Measurements from ENCODE around the gene PCAT6.

PCAT6 gene

DNA sequence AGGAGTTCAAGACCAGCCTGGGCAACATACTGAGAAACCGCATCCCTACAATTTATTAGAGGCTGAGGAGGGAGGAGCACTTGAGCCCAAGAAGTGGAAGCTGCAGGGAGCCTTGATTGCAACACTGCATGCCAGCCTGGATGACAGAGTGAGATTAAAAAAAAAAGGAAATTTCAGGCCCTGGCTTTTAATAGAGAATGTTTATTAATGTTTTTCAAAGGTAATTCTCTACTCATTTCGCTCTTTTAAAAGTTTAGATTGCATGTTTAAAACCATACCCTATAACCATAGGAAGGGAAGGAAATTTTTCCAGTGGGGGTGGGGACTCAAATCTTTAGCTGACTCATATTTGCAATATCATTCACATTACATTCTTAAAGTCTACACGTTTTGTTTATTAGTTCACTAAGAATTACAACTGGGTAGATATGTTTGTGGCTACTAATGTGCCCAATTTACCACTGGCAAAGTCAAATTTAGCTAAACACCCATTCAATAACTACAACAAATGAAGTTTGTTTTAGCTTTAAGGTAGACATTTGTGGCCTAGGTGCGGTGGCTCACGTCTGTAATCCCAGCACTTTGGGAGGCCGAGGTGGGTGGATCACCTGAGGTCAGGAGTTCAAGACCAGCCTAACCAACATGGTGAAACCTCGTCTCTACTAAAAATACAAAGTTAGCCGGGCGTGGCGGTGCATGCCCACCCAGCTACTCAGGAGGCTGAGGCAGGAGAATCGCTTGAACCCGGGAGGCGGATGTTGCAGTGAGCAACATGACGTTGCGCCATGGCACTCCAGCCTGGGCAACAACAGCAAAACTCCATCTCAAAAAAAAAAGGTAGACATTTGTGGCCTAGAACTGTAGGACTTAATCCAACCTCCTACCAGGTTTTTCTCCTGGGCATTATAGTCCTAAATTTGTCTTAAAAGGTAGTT is 7.5 kb upstream of the PCAT6 start:
- Histone ChIP-seq H2AK5ac (ENCODE audit: low read depth, low read length) (no peak overlapping the region), H3K79me1 (ENCODE audit: low read depth, low read length) (peaks cover 3% of the 10 kb centered on the region), H3K4me2 (ENCODE audit: insufficient read depth, low read length, poor library complexity, severe bottlenecking) (no peak overlapping the region), H3K9ac (ENCODE audit: low read depth, low read length, poor library complexity) (no peak overlapping the region), H3K4me1 (ENCODE audit: control insufficient read depth in 2 of 2, insufficient read depth in 1 of 2, low read depth in 1 of 2, low read length in 2 of 2) (peaks cover 2 to 5% of the 10 kb centered on the region in 2 donors), H4K8ac (ENCODE audit: low read depth, low read length) (no peak overlapping the region), H3K4ac (ENCODE audit: low read length) (no peak overlapping the region), H2AFZ (ENCODE audit: low read length) (no peak overlapping the region), H3K36me3 (replicated peaks in 1 of 2; ENCODE audit: control insufficient read depth in 2 of 2, insufficient read depth in 2 of 2, low read length in 2 of 2) (peaks cover 5 to 29% of the 10 kb centered on the region in 2 donors), H3K18ac (ENCODE audit: low read length) (no peak overlapping the region), H3K4me3 (ENCODE audit: low read length in 2 of 2) (no peak overlapping the region), H2BK12ac (ENCODE audit: low read length) (no peak overlapping the region), H3K9me3 (replicated peaks in 1 of 2; ENCODE audit: control insufficient read depth in 2 of 2, insufficient read depth in 1 of 2, low read depth in 1 of 2, low read length in 2 of 2) (peaks cover 0 to 4% of the 10 kb centered on the region in 2 donors), H3K27me3 (ENCODE audit: control insufficient read depth in 3 of 3, insufficient read depth in 3 of 3, low read depth in 1 of 3, low read length in 3 of 3) (no peaks in the 10 kb centered on the region), H2BK15ac (ENCODE audit: low read length) (no peak overlapping the region), H3K14ac (ENCODE audit: low read length) (no peak overlapping the region), H3K27ac (replicated peaks; ENCODE audit: low read length) (no peak overlapping the region), H4K91ac (ENCODE audit: low read depth, low read length, poor library complexity) (no peak overlapping the region), H2BK5ac (ENCODE audit: low read length) (no peak overlapping the region), H3K23ac (ENCODE audit: low read depth, low read length, poor library complexity) (no peak overlapping the region), H2BK120ac (ENCODE audit: low read depth, low read length) (no peak overlapping the region)
- no CpG with 5 or more reads among the region's 15 CpGs for WGBS, 2 donors (ENCODE audit: extremely low coverage in 2 of 2, insufficient read length in 2 of 2, insufficient replicate concordance in 1 of 2)
- DNase-seq (ENCODE audit: low spot score), result no peak

- Histone ChIP-seq H2BK12ac (ENCODE audit: low read length) (no peak overlapping the region), H3K4me3 (ENCODE audit: low read length in 2 of 2) (no peak overlapping the region), H2AFZ (ENCODE audit: low read length) (no peak overlapping the region), H3K9me3 (replicated peaks in 1 of 2; ENCODE audit: control insufficient read depth in 2 of 2, insufficient read depth in 1 of 2, low read depth in 1 of 2, low read length in 2 of 2) (peaks cover 0 to 4% of the 10 kb centered on the region in 2 donors), H3K36me3 (replicated peaks in 1 of 2; ENCODE audit: control insufficient read depth in 2 of 2, insufficient read depth in 2 of 2, low read length in 2 of 2) (peaks cover 4 to 20% of the 10 kb centered on the region in 2 donors), H3K9ac (ENCODE audit: low read depth, low read length, poor library complexity) (no peak overlapping the region), H3K27ac (replicated peaks; ENCODE audit: low read length) (no peak overlapping the region), H2BK5ac (ENCODE audit: low read length) (no peak overlapping the region), H3K4me1 (ENCODE audit: control insufficient read depth in 2 of 2, insufficient read depth in 1 of 2, low read depth in 1 of 2, low read length in 2 of 2) (peaks cover 3 to 5% of the 10 kb centered on the region in 2 donors), H2BK120ac (ENCODE audit: low read depth, low read length) (no peak overlapping the region), H3K4ac (ENCODE audit: low read length) (no peak overlapping the region), H4K8ac (ENCODE audit: low read depth, low read length) (no peak overlapping the region), H3K23ac (ENCODE audit: low read depth, low read length, poor library complexity) (no peak overlapping the region), H2AK5ac (ENCODE audit: low read depth, low read length) (no peak overlapping the region), H2BK15ac (ENCODE audit: low read length) (no peak overlapping the region), H3K4me2 (ENCODE audit: insufficient read depth, low read length, poor library complexity, severe bottlenecking) (no peak overlapping the region), H3K79me1 (ENCODE audit: low read depth, low read length) (peaks cover 3% of the 10 kb centered on the region), H3K14ac (ENCODE audit: low read length) (no peak overlapping the region), H4K91ac (ENCODE audit: low read depth, low read length, poor library complexity) (no peak overlapping the region), H3K18ac (ENCODE audit: low read length) (no peak overlapping the region), H3K27me3 (ENCODE audit: control insufficient read depth in 3 of 3, insufficient read depth in 3 of 3, low read depth in 1 of 3, low read length in 3 of 3) (no peaks in the 10 kb centered on the region)
- DNase-seq (ENCODE audit: low spot score), result no peak
- WGBS, 2 donors (ENCODE audit: extremely low coverage in 2 of 2, insufficient read length in 2 of 2, insufficient replicate concordance in 1 of 2), result no CpG with 5 or more reads among the region's 4 CpGs
Measured at GRCh38 chr1:202804126-202804525, 6.6 kb upstream of the PCAT6 start.

DNA sequence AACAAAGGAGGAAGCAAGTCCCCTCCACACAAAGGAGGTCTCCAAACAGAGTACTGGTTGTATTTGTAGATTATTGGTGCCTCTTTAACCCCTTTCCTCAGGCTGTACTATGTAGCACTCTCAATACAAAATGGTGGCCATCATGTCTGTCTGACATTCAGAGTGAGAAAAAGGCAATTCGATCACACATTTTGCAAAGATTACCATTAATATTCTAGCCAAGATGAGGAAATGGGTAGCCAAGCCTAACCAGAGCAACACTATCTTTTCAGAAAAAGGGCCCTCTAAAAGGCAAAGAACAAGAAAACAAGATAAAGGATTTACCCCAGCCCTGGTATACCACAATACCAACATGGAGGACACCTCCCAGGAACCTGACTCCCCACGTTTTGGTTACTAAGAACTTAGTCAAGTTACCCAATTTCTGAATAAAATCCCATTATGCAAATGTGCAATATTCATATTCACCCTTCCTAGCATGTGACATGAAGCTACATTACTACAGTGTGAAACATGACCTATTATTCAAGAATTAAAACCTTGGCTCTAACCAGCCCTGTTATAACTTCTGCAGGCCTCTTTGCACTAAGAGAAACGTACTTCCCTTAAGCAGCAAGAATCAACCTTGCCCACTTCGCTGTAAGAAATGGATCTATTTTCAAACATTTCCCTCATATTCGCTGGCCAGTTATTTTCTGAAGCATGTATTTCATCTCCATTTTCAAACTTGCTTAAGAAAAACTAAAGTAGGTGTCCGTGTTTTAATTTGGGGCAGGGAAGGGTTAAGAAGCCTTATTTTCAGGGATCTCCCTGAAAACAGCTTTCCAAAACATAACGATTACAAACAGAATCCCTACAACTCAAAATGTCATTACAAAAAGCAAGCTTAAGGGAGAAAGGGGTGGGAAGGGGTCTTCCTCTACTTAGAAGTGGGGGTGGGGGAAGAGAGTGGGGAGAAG is 4.6 kb upstream of the PCAT6 start:
- Histone ChIP-seq H3K27ac (replicated peaks; ENCODE audit: low read length) (peak overlapping the region; percentile 57), H3K4me1 (ENCODE audit: control insufficient read depth in 2 of 2, insufficient read depth in 1 of 2, low read depth in 1 of 2, low read length in 2 of 2) (peaks cover 5 to 9% of the 10 kb centered on the region in 2 donors), H3K9ac (ENCODE audit: low read depth, low read length, poor library complexity) (peak overlapping the region; percentile 87), H3K23ac (ENCODE audit: low read depth, low read length, poor library complexity) (peak overlapping the region; percentile 78), H2BK15ac (ENCODE audit: low read length) (no peak overlapping the region), H2BK5ac (ENCODE audit: low read length) (peak overlapping the region; percentile 87), H3K4me2 (ENCODE audit: insufficient read depth, low read length, poor library complexity, severe bottlenecking) (peak overlapping the region; percentile 66), H3K9me3 (replicated peaks in 1 of 2; ENCODE audit: control insufficient read depth in 2 of 2, insufficient read depth in 1 of 2, low read depth in 1 of 2, low read length in 2 of 2) (peaks cover 0 to 4% of the 10 kb centered on the region in 2 donors), H3K4ac (ENCODE audit: low read length) (no peak overlapping the region), H2AFZ (ENCODE audit: low read length) (peak overlapping the region; percentile 71), H3K27me3 (ENCODE audit: control insufficient read depth in 3 of 3, insufficient read depth in 3 of 3, low read depth in 1 of 3, low read length in 3 of 3) (no peaks in the 10 kb centered on the region), H3K4me3 (ENCODE audit: low read length in 2 of 2) (peak overlapping the region; percentile 73 to 97), H2BK120ac (ENCODE audit: low read depth, low read length) (no peak overlapping the region), H2BK12ac (ENCODE audit: low read length) (no peak overlapping the region), H2AK5ac (ENCODE audit: low read depth, low read length) (peak overlapping the region; percentile 27), H3K14ac (ENCODE audit: low read length) (no peak overlapping the region), H3K36me3 (replicated peaks in 1 of 2; ENCODE audit: control insufficient read depth in 2 of 2, insufficient read depth in 2 of 2, low read length in 2 of 2) (peaks cover 0 to 4% of the 10 kb centered on the region in 2 donors), H3K79me1 (ENCODE audit: low read depth, low read length) (no peaks in the 10 kb centered on the region), H3K18ac (ENCODE audit: low read length) (no peak overlapping the region), H4K91ac (ENCODE audit: low read depth, low read length, poor library complexity) (no peak overlapping the region), H4K8ac (ENCODE audit: low read depth, low read length) (no peak overlapping the region)
- no CpG with 5 or more reads among the region's 7 CpGs for WGBS, 2 donors (ENCODE audit: extremely low coverage in 2 of 2, insufficient read length in 2 of 2, insufficient replicate concordance in 1 of 2)
- DNase-seq (ENCODE audit: low spot score), result no peak

Data from neuronal stem cell (in vitro differentiated cells).